NCI-H187 treated with DMSO at 0.1 percent for 48 hours (cell line): ENCODE data around the gene PTPRD.
A peak's percentile ranks its signal among the peaks of the same experiment; 100 is the strongest.

Experiments used
- DNase-seq: peaks from one replicate; lab custom pipeline; 2025; lab: John Stamatoyannopoulos, UW

The PTPRD gene

GRCh38 chr9:8432224-8432623 lies 2180.6 kb downstream of the PTPRD start:
- no peak for DNase-seq

- DNase-seq, result no peak
Measured at GRCh38 chr9:8431505-8431904, 2181.3 kb downstream of the PTPRD start.

DNA sequence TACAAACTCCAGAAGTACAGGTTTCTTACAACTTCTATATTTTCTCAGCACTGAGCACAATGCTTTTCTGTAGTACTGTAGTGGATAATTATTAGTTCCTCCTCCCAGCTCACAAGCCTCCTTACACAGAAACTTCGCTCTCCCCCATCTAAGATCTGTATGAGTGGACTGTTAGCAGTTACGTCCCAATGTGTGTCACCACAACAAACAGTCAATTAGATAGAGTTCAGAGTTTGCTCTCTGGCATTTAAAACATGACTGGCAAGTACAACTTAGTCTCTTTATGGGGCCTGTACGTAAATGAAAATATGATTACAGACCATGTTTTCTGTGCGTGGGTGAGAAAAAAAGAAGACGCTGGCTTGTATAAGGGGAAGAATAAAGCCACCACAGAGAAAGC lies 2181.9 kb downstream of the PTPRD start:
- DNase-seq, result no peak

DNA sequence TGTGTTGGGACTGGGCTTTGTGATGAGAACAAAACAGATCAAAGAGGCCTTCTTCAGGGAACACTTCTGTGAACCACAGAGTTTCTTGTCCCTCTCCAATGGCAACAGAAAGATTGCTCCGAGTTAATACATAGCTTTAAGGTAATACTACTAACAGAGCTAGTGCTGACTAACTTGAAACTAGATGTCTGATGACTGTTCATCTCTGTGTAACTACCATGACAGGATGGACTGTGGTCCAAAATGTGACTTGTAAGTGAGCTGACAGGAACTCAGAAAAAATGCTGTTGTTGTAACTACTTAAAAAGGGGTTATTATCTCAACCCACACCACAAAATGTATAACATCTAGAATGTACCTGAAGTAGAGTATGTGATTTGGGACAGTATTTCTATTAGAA lies 2183.0 kb downstream of the PTPRD start:
- DNase-seq, result no peak

GRCh38 chr9:8429157-8429556 lies 2183.6 kb downstream of the PTPRD start:
- DNase-seq, result no peak

GRCh38 chr9:8428389-8428788 lies 2184.4 kb downstream of the PTPRD start:
- no peak for DNase-seq

- DNase-seq, result no peak
Measured at GRCh38 chr9:8424786-8425410, 2187.9 kb downstream of the PTPRD start.

DNA sequence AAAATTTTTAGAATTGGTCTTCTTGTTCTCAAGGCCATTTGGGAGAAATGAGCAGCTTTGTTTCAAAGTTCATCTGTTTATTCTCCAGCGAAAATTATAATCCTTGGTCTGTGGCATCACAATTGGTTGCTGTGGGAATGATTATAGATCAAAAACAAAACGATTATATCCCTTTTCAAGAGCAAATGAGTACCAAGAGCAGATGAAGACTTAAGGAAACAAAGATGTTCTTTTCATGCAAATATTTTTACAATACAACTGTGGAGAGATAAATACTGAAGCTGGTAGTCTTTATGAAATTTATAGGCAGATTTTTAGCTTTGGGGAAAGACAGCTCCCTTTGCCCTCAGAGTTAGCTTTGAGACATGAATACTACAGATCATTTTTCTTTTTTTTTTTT lies 2192.4 kb downstream of the PTPRD start:
- DNase-seq, result no peak

DNA sequence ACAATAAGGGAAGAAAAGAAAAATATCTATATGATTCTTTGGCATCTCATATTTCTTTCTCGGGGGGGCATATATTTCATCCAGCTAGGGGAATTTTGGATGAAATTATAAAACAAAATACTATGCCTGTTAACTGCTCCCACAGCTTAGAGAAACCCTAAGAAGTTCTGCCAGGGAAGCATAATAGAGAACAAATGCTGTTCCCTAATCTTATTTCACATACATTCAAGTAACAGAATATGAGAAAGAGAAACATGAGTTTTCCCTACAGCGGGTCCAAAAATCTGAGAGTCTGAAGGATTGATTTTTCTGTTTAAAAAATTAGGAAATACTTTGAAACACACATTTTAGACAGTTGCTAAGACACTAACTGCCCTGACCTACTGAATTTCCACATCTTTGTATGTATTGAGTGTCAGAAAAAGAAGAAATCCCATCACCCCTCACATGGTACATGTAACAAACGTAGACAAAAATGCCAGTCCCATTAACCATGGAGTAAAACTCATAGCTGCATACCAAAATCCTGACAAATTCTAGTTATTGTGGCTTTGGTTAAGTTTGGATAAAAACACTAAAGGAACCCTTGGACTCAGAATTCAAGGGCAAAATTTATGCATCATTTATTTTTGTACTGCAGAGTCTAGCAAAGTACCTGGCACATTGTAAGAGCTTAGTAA lies 2193.1 kb downstream of the PTPRD start:
- no peak for DNase-seq

DNA sequence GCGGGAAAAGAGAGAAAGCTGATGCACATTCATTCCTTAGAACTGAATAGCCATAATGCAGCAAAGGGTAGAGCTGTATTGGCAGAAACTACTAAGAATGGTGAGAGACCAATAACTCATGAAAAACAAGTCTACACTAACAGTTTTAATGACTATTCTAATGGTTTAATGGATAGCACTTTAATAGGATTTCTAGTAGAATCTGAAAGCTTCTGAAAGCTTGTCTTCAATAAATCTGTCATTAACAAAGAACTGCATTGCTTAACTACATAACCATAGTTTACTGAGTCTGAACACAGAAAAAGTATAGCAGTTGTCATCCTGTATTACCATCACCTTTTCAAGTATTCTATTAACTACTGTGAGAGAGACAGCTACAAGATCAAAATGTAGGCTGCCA lies 2195.5 kb downstream of the PTPRD start:
- no peak for DNase-seq

DNA sequence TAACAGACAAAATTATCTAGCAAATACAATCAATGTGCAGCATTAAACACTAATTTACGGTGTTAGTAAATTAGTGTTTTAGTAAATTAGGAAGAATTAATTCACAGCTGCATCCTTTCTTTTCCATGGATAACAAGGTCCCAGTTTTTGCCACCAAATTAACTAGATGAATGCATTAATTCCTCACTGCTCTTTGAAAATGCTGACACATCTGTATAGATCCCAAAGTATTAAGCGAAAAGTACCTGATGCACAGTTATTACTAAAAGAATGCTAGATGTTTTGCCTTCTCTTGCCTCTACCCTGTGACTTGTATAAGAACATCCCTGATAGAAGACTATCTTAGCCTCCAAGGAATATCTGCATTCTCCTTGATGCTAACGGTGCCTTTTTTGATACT lies 2200.5 kb downstream of the PTPRD start:
- no peak for DNase-seq

- DNase-seq, result no peak
Measured at GRCh38 chr9:8408575-8409190, 2204.1 kb downstream of the PTPRD start.

DNA sequence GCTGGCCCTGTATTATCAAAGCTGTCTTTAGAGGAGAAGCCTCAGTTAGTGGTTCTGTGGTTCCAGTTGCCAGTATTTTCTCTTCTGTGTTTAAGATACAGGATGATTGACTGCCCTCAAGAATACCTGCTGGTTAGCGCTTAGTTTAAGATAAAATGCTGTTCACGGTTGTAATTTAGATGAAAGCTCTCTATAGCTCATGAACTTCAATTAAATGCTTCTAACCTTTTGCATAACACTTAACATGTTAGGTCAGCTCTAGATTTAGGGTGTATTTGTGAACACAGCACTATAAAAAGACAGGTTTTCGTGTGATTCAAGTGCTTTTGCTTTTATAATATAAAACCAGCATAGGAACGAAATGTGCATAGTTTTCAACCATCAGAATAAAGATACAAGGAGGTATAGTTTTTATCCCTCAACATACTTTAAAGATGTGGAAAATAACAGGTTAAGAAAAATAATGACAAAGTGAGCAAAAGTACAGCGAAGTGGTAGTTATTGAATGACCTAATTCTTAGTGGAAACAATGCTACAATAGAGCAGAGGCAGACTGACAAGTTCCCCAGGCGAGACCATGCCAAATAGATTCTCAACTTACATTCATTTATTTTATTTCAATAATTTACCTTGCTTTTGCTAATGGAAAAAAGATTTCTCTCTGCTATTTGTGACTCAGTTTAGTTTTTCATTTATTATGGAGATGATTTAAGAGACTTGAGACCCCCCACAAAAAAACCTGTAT lies 2210.7 kb downstream of the PTPRD start:
- DNase-seq, result peak; percentile 90

GRCh38 chr9:8400378-8400777 lies 2212.4 kb downstream of the PTPRD start:
- DNase-seq, result no peak

GRCh38 chr9:8395022-8395421 lies 2217.8 kb downstream of the PTPRD start:
- no peak for DNase-seq

GRCh38 chr9:8394341-8394740 lies 2218.5 kb downstream of the PTPRD start:
- no peak for DNase-seq

GRCh38 chr9:8392866-8393265 lies 2219.9 kb downstream of the PTPRD start:
- no peak for DNase-seq

GRCh38 chr9:8391566-8391965 lies 2221.2 kb downstream of the PTPRD start:
- DNase-seq, result no peak

GRCh38 chr9:8391132-8391531 lies 2221.7 kb downstream of the PTPRD start:
- no peak for DNase-seq

GRCh38 chr9:8390571-8390970 lies 2222.2 kb downstream of the PTPRD start:
- no peak for DNase-seq

GRCh38 chr9:8389531-8389930 lies 2223.3 kb downstream of the PTPRD start:
- DNase-seq, result no peak

DNA sequence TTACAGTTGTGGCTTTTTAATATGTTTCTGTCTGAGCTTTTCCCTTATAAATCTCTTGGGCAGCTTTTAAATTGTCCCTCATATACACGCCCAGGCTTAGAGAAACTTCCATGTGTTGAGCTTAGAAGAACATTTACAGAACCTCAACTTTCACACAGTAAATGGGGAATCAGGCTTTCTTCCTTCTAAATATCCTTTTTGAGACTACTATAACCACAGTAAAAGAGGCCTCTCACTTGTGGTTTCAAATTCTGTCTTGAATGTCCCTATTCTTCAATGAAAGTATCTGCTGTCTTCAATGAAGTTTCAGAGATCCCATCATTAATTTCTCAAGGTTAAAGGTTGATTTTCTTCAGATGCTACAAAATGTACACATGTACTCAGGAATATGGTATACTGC lies 2224.7 kb downstream of the PTPRD start:
- DNase-seq, result no peak

DNA sequence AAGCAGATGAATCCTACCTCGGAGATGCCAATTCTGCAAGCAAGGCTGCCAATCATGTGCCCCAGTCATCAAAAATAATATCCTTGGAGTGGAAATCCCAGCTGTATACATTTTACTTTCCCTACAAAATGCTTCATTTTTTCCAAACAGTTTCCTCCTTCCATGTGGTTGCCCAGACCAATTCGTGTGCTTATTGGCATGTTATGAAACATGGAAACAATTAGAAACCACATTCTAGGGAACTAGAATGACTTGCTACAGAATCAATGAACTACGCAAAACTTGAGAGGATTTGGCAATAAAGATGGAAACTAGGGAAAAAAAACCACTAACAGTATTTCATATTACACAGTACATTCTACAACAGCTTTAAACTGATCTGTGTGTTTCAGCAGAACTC lies 2228.7 kb downstream of the PTPRD start:
- DNase-seq, result no peak
